SKM-1 (cell line): ENCODE measurements around the gene ANKRD9.
A peak's percentile ranks its signal among the peaks of the same experiment; 100 is the strongest.
"Not testable (repeated sequence)": the region's sequence is repeated elsewhere in the genome, so short reads cannot be mapped to it uniquely, and the experiment has no call there.

ENCODE experiments used
- DNase-seq: peaks from one replicate; lab custom pipeline; 2025; ENCODE audit not compliant: unreplicated experiment; lab: John Stamatoyannopoulos, UW

The ANKRD9 gene

DNA sequence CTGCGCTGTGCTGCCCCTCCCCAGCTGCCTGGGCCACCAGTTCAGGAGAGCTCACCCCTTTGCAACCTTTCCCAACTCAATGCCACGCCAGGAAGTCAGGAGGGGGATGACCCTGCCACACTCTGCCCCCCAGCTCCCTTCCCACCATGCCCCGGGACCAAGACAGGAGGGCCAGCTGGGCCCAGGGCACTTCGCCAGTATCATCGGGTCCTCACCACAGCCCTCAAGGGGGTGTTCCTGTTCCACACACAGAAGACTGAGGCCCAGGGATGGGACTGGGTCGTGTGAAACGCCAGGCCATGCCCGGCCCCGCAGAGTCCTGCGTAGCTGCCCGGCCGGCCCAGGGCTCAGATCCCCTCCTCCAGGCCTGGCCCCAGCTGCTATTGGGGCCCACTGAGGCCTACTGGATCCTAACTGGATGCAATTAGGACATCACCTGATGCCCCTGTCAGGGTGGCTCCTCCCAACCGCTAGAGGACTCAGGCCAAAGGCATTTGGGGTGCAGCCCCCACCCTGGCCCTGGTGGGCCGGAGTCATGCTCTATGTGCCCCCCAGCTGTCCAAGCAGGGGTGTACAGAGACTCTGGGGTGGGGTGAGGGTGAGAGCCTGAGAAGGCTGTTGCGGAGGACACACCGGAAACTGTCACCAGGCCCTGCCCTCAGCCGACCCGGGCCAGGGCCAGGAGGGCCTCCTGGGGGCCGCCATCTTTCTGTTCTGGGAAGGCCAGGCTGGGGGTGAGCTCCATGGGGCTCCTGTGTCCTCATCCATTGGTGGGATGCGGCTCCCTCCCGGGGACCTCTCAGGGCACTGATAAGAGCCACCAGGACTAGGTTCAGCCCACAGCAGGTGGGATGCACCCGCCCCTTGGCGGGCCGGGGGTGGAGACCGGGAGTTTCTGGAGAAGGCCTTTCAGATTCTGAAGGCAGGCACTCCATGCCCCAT lies 29.3 kb upstream of the ANKRD9 start:
- DNase-seq = no peak

GRCh38 chr14:102537981-102538601 lies 28.5 kb upstream of the ANKRD9 start:
- no peak for DNase-seq

- DNase-seq = no peak
Observed at GRCh38 chr14:102532204-102532658, 22.7 kb upstream of the ANKRD9 start.

DNA sequence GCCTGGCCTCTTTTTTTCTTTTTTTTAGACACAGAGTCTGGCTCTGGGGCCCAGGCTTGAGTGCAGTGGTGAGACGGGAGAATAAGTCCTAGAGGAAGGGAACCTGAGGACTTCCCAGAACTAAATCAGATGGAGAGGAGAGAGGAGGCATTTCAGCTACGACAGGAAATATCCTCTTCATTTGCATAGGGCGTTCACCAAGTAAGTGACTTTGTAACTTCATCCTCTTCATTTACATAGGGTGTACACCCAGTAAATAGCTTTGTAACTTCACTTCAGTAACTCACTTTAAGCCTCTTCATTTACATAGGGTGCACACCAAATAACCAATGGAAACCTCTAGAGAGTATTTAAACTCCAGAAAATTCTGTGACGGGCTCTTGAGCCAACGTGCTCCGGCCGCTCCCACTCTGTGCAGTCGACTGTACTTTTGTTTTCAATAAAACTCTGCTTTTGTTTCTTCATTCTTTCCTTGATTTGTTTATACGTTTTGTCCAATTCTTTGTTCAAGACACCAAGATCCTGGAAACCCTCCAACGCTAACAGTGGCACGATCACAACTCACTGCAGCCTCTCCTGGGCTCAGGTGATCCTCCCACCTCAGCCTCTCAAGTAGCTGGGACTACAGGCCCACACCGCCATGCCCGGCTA lies 21.4 kb upstream of the ANKRD9 start:
- DNase-seq = no peak

- DNase-seq = no peak
Observed at GRCh38 chr14:102528431-102529170, 19.0 kb upstream of the ANKRD9 start.

GRCh38 chr14:102525929-102526497 lies 16.4 kb upstream of the ANKRD9 start:
- no peak for DNase-seq

DNA sequence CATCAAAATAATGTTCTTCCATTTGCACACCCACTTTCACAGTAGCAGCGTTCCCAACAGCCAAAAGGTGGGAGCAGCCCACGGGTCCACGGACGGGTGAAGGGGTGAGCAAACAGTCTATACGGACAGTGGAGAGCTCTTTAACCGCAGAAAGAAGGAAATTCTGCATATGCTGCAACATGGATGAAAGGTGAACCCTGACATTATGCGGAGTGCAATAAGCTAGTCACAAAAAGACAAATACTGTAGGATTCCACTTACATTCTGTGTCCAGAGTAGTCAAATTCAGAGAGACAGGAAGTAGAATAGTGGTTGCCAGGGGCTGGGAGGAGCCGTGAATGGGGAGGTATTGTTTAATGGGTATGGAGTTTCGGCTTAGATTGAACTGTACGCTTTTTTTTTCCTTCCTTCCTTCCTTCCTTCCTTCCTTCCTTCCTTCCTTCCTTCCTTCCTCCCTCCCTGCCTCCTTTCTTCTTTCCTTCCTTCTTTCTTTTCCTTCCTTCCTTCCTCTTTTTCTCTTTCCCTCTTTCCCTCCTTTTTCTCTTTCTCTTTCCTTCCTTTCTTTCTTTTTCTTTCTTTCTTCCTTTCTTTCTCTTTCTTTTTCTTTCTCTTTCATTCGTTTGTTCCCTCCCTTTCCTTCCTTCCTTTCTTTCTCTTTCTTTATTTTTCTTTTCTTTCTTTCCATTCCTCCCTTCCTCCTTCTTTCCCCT lies 15.8 kb upstream of the ANKRD9 start:
- DNase-seq = no peak

DNA sequence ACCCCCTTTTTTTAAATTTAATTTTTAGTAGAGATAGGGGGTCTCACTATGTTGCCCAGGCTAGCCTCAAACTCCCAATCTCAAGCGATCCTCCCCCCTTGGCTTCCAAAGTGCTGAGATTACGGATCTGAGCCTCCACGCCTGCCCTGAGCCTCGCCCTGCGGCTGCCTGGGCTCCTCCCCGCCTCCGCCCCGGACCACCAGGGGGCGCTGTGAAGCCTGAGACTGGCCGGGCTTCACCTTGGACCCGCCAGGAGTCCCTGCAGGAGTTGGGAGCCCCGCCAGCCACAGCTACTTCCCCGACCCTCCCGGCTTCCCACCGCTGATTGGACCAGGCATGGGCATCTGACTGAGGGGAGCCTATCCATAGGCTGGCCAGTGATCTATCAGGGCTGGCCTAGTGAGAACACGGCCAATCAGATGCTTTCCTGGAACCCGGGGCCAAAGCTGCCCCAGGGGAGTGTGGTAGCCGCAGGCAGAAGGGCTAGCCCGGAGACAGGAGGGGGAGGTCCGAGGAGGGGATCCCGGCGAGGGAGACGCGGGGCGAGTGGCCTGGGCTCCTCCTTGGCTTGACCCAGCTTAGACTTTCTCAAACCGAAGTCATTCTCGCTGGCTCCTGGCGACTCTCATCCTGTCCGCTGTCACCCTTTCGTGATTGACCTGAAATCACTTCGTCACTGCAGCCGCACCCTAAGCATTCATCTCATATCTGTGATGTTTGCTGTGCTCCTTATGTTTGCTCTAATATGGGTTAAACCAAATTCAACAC lies 15.1 kb upstream of the ANKRD9 start:
- DNase-seq = peak; percentile 66

- DNase-seq = no peak
Observed at GRCh38 chr14:102523569-102524450, 14.2 kb upstream of the ANKRD9 start.

DNA sequence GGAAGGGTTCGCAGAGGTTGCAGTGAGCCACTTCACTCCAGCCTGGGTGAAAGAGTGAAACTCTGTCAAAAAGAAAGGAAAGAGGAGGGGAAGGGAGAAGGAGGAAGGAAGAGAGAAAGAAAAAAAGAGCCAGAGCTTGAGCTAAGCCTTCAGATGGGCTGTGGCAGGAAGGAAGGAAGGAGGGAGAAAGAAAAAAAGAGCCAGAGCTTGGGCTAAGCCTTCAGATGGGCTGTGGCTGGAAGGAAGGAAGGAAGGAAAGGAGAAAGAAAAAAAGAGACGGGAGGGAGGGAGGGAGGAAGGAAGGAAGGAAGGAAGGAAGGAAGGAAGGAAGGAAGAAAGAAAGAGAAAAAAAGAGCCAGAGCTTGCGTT lies 13.6 kb upstream of the ANKRD9 start:
- no peak for DNase-seq

GRCh38 chr14:102519709-102520108 lies 10.1 kb upstream of the ANKRD9 start:
- not testable (repeated sequence) for DNase-seq

DNA sequence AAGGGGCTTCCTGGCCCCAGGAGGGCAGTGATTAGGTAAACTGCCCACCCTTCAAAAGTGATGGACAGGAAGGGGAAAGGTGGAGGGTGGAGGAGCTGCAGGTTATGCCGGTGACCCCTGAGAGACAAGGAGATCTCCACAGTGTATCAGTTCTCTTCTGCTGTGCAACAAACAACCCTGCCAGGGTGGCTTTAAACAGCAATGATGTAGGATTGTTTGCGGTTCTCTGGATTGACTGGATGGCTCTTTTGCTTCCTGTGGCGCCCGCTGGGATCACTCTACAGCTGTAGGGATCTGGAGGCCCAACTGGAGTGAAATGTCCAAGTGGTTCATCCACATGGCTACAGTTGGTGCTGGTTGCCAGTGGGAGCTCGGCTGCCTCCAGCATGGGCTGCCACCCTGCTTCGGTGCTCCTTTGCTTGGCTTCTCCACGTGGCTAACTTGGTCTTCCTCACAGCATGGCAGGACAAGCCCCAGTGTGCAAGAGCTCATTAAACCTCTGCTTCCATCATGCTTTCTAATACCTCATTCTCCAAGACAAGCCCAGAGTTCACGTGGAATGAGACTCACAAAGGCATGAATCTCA lies 8.6 kb upstream of the ANKRD9 start:
- DNase-seq = no peak

GRCh38 chr14:102517392-102518062 lies 8.0 kb upstream of the ANKRD9 start:
- DNase-seq = no peak

GRCh38 chr14:102516531-102517391 lies 7.2 kb upstream of the ANKRD9 start:
- no peak for DNase-seq

DNA sequence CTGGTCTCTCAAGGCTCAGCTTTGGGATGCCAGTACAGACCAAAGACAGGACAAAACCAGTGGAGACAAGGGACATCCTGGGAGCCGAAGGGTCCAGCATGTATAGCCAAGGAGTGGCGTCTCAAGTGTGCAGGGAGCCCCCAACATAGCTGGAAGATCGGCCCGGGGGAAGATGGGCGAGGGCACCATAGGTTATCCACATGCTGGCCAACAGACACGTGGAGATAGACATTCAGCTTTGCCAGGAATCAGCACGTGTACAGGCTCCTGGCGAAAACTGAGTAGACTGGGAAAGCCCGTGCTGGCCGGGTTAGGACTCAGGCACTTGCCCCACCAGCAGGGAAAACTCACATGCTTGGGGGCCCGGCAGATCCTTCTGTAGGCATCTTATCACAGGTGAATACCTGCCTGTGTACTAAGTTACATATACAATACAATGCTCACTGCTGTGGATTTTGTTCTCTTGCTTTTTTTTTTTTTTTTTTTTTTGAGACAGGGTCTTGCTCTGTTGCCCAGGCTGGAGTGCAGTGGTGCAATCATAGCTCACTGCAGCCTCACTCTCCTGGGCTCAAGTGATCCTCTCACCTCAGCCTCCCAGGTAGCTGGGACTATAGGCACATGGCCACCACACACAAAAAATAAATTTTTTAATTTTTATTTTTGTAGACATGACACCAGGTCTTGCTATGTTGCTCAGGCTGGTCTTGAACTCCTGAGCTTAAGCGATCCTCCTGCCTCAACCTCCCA lies 5.6 kb upstream of the ANKRD9 start:
- no peak for DNase-seq
